Activated CD8-positive, alpha-beta T cell treated with anti-CD3 and anti-CD28 coated beads for 36 hours (primary cell): ENCODE data around the gene UBA52. TPM values are rescaled to one million over a fixed set of nuclear protein-coding genes. Genes with fewer than 3 reads are reported as not detected.

Experiments used
- ATAC-seq: fragments of 200-7000 bp; cut with Tn5 transposase; one replicate; pipeline ENCODE4 v1.10.0; 2021; ENCODE audit warnings: mild to moderate bottlenecking, moderate library complexity
- CTCF ChIA-PET: fragments of 350-600 bp; sonication (Branson Sonifier 250); formaldehyde crosslinking; loops from one replicate; lab custom pipeline; 2021; ENCODE audit warnings: antibody characterized with exemption; lab: Charles Lee
- POLR2A ChIA-PET: fragments of 350-600 bp; sonication (Branson Sonifier 250); formaldehyde crosslinking; loops from one replicate; lab custom pipeline; 2021; ENCODE audit warnings: antibody characterized with exemption; lab: Charles Lee
- DNase-seq: peaks from one replicate; pipeline ENCODE4 v3.0.0-alpha.2; 2020
- H3K27ac Mint-ChIP-seq: one replicate; pipeline ENCODE4 v1.8.0; 2021; ENCODE audit warnings: mild to moderate bottlenecking, mixed read lengths
- H3K27me3 Mint-ChIP-seq: one replicate; pipeline ENCODE4 v1.8.0; 2021; ENCODE audit warnings: mixed read lengths
- H3K36me3 Mint-ChIP-seq: one replicate; pipeline ENCODE4 v1.8.0; 2021; ENCODE audit warnings: low read depth, mixed read lengths
- H3K4me1 Mint-ChIP-seq: one replicate; pipeline ENCODE4 v1.8.0; 2021; ENCODE audit warnings: low read depth, mixed read lengths
- H3K4me3 Mint-ChIP-seq: one replicate; pipeline ENCODE4 v1.8.0; 2021; ENCODE audit warnings: mild to moderate bottlenecking, moderate library complexity, mixed read lengths
- H3K9me3 Mint-ChIP-seq: one replicate; pipeline ENCODE4 v1.8.0; 2021; ENCODE audit warnings: mixed read lengths
- CTCF ChIP-seq: fragments of 200-600 bp; IDR thresholded peaks from one replicate; pipeline ENCODE4 v1.8.0; 2022; ENCODE audit warnings: antibody characterized with exemption, mild to moderate bottlenecking
- intact Hi-C: fragments of 100-400 bp; cut with micrococcal nuclease; formaldehyde crosslinking; loops from one replicate; pipeline ENCODE4 v1.10.0; 2022
- total RNA-seq, 2 experiments: library from RNA; stranded (reverse); gene quantifications; one replicate each; pipeline ENCODE4 v1.2.3, GENCODE V29; 2021

The UBA52 gene
- total RNA-seq, 2 experiments from 2014 or later: 1,795 to 1,837 TPM

- ChIA-PET POLR2A (no interaction called here), CTCF (interaction anchor here (0.6 to 1.6 kb wide), 3 partner anchors 58 to 256 kb away, joined by 3 to 4 read pairs (median 4); no protein-coding TSS in a partner anchor)
- no peak overlapping the region for H3K4me3 Mint-ChIP-seq
- no peaks in the 10 kb centered on the region for H3K36me3 Mint-ChIP-seq
- TF ChIP-seq CTCF: no peak
- no peak for DNase-seq
- no peak overlapping the region for H3K27ac Mint-ChIP-seq
- H3K4me1 Mint-ChIP-seq: peaks cover 4% of the 10 kb centered on the region
- H3K9me3 Mint-ChIP-seq: no peaks in the 10 kb centered on the region
- H3K27me3 Mint-ChIP-seq: no peaks in the 10 kb centered on the region
- intact Hi-C loops: no loop called here
- ATAC-seq: no peak
Observed at GRCh38 chr19:18526316-18526715, 45.3 kb upstream of the UBA52 start.

DNA sequence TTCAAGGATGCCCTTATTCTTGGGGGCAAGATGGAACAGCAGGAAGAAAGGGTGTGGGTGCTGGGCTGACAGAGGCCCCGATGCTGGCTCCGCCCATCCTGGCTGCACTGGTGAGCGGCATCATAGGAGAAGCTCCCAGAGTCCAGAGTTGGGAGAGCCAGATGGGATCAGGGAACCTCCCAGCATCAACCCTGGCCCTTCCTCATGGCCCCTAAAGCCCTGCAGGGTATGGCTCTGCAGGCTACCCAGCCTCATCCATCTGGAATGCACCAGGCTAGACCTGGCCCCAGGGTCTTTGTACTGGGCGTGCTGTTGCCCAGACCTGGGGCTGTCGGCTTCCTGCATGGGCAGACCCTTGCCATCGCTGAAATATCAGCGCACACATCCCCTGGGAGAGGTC lies 41.9 kb upstream of the UBA52 start:
- TF ChIP-seq CTCF: no peak
- intact Hi-C loops: no loop called here
- H3K4me3 Mint-ChIP-seq: no peak overlapping the region
- DNase-seq: no peak
- no peak for ATAC-seq
- CTCF ChIA-PET: interaction anchor here (0.9 to 1.2 kb wide), 2 partner anchors 22 to 64 kb away, joined by 3 read pairs; no protein-coding TSS in a partner anchor
- H3K27me3 Mint-ChIP-seq: no peaks in the 10 kb centered on the region
- POLR2A ChIA-PET: interaction anchor here (1.0 kb wide), 1 partner anchor 17 kb away, joined by 3 read pairs; no protein-coding TSS in a partner anchor
- H3K36me3 Mint-ChIP-seq: peaks cover 11% of the 10 kb centered on the region
- H3K4me1 Mint-ChIP-seq: no peaks in the 10 kb centered on the region
- no peaks in the 10 kb centered on the region for H3K9me3 Mint-ChIP-seq
- H3K27ac Mint-ChIP-seq: no peak overlapping the region

- Mint-ChIP-seq H3K4me1 (no peaks in the 10 kb centered on the region), H3K27ac (no peak overlapping the region), H3K36me3 (peaks cover 17% of the 10 kb centered on the region), H3K4me3 (no peak overlapping the region), H3K9me3 (no peaks in the 10 kb centered on the region), H3K27me3 (no peaks in the 10 kb centered on the region)
- TF ChIP-seq CTCF: no peak
- POLR2A ChIA-PET: interaction anchor here (1.7 kb wide), 2 partner anchors 9 to 12 kb away, joined by 3 read pairs; partner anchors contain the start of genes ELL and FKBP8
- intact Hi-C loops: no loop called here
- CTCF ChIA-PET: no interaction called here
- no peak for ATAC-seq
- DNase-seq: no peak
Observed at GRCh38 chr19:18531485-18531884, 40.2 kb upstream of the UBA52 start.

- ATAC-seq (no peak), DNase-seq (no peak)
- intact Hi-C loops: no loop called here
- peaks cover 25% of the 10 kb centered on the region for H3K36me3 Mint-ChIP-seq
- H3K4me3 Mint-ChIP-seq: no peak overlapping the region
- H3K27me3 Mint-ChIP-seq: no peaks in the 10 kb centered on the region
- CTCF ChIA-PET: interaction anchor here (1.2 kb wide), 1 partner anchor 11 kb away, joined by 3 read pairs; no protein-coding TSS in a partner anchor
- TF ChIP-seq CTCF: no peak
- no peaks in the 10 kb centered on the region for H3K4me1 Mint-ChIP-seq
- no peak overlapping the region for H3K27ac Mint-ChIP-seq
- no peaks in the 10 kb centered on the region for H3K9me3 Mint-ChIP-seq
- POLR2A ChIA-PET: interaction anchor here (1.7 kb wide), 1 partner anchor 10 kb away, joined by 3 read pairs; the partner anchor contains the start of gene ELL
Observed at GRCh38 chr19:18532168-18532890, 39.3 kb upstream of the UBA52 start.

GRCh38 chr19:18533058-18533457 lies 38.6 kb upstream of the UBA52 start:
- ChIA-PET CTCF (interaction anchor here (1.2 kb wide), 1 partner anchor 12 kb away, joined by 3 read pairs; no protein-coding TSS in a partner anchor), POLR2A (no interaction called here)
- Mint-ChIP-seq H3K4me1 (no peaks in the 10 kb centered on the region), H3K4me3 (no peak overlapping the region), H3K9me3 (no peaks in the 10 kb centered on the region), H3K27ac (no peak overlapping the region), H3K27me3 (no peaks in the 10 kb centered on the region), H3K36me3 (peaks cover 32% of the 10 kb centered on the region)
- ATAC-seq (no peak), DNase-seq (no peak)
- TF ChIP-seq CTCF: no peak
- intact Hi-C loops: no loop called here
